Endothelial cell of umbilical vein (primary cell): Measurements from ENCODE around the gene GGPS1. TPM values are rescaled to one million over a fixed set of nuclear protein-coding genes. Genes with fewer than 3 reads are reported as not detected.
A peak's percentile ranks its signal among the peaks of the same experiment; 100 is the strongest.

Experiments
- BruUV-seq: library from RNA; stranded (reverse); fragments of 400-500 nt; replicated peaks from 2 replicates; lab custom pipeline; 2021; lab: Mats Ljungman, UMichigan
- CTCF ChIA-PET: fragments of 300-600, 350-600 bp; sonication (Branson Sonifier 250); formaldehyde crosslinking; loops from one replicate; lab custom pipeline; 2021; ENCODE audit warnings: antibody characterized with exemption, inconsistent platforms; lab: Charles Lee
- POLR2A ChIA-PET: fragments of 300-600, 350-600 bp; sonication (Branson Sonifier 250); formaldehyde crosslinking; loops from one replicate; lab custom pipeline; 2021; ENCODE audit warnings: antibody characterized with exemption, inconsistent platforms; lab: Charles Lee
- DNase-seq: peaks from one replicate; pipeline ENCODE4 v3.0.0-alpha.2; 2011; ENCODE audit warnings: low read depth, low spot score
- FAIRE-seq: peaks from 2 replicates; lab custom pipeline; 2011; peaks lifted over from hg19 to GRCh38; lab: Jason Lieb, UNC
- H2AFZ ChIP-seq: 2 replicates; pipeline ENCODE4 v1.6.0; 2012; ENCODE audit warnings: low read depth, low read length, control low read depth, inconsistent platforms
- H3K27ac ChIP-seq: 2 replicates; pipeline ENCODE4 v1.5.1; 2011; ENCODE audit warnings: low read depth, mild to moderate bottlenecking, control low read depth, low read length, moderate library complexity; ENCODE audit not compliant: insufficient read depth
- H3K27me3 ChIP-seq, 2 experiments: 2 replicates each; pipeline versions ENCODE4 v1.6.0 to v1.6.1; 2011; ENCODE audit warnings: low read length in 2 of 2, mixed read lengths in 1 of 2; ENCODE audit not compliant: control insufficient read depth in 2 of 2, insufficient read depth in 2 of 2
- H3K36me3 ChIP-seq, 2 experiments: 2 replicates in 1 of 2; 3 replicates in 1 of 2; pipeline ENCODE4 v1.5.1; 2011; ENCODE audit warnings: low read length in 2 of 2, mild to moderate bottlenecking in 1 of 2, moderate library complexity in 1 of 2; ENCODE audit not compliant: control insufficient read depth in 2 of 2, insufficient read depth in 2 of 2; ENCODE audit errors: extremely low read depth in 1 of 2
- H3K4me1 ChIP-seq: 3 replicates; pipeline ENCODE4 v1.5.1; 2011; ENCODE audit warnings: mild to moderate bottlenecking, low read length; ENCODE audit not compliant: control insufficient read depth, insufficient read depth; ENCODE audit errors: extremely low read depth
- H3K4me2 ChIP-seq: 2 replicates; pipeline ENCODE4 v1.6.1; 2011; ENCODE audit warnings: low read length, control low read depth, mixed read lengths; ENCODE audit not compliant: insufficient read depth
- H3K4me3 ChIP-seq, 3 experiments: fragments of 200-600 bp in 1 of 3; sonication (generic), shearing (Covaris generic) in 1 of 3; replicated peaks in 1 of 3; 2 replicates each; pipeline ENCODE4 v1.5.1; 2011 to 2016; ENCODE audit warnings: control low read depth in 3 of 3, low read length in 3 of 3, mild to moderate bottlenecking in 2 of 3, inconsistent platforms in 1 of 3, low read depth in 1 of 3, moderate library complexity in 1 of 3; ENCODE audit not compliant: insufficient read depth in 1 of 3
- H3K79me2 ChIP-seq: 2 replicates; pipeline ENCODE4 v1.6.0; 2012; ENCODE audit warnings: low read length, inconsistent platforms; ENCODE audit not compliant: control insufficient read depth, insufficient read depth
- H3K9ac ChIP-seq: replicated peaks from 2 replicates; pipeline ENCODE3; 2011; ENCODE audit warnings: low read length, control low read depth; ENCODE audit not compliant: insufficient read depth; ENCODE audit errors: extremely low read depth
- H3K9me1 ChIP-seq: replicated peaks from 3 replicates; pipeline ENCODE4 v1.6.0; 2011; ENCODE audit warnings: mild to moderate bottlenecking, low read length; ENCODE audit not compliant: control insufficient read depth, insufficient read depth; ENCODE audit errors: extremely low read depth
- H3K9me3 ChIP-seq: replicated peaks from 2 replicates; pipeline ENCODE4 v1.5.1; 2012; ENCODE audit warnings: low read length, inconsistent platforms; ENCODE audit not compliant: control insufficient read depth, insufficient read depth
- H4K20me1 ChIP-seq: replicated peaks from 2 replicates; pipeline ENCODE3; 2011; ENCODE audit warnings: mild to moderate bottlenecking, low read length; ENCODE audit not compliant: control insufficient read depth, insufficient read depth; ENCODE audit errors: extremely low read depth
- CTCF ChIP-seq, 2 donors: IDR thresholded peaks; 1 replicate in 1 of 2; 2 replicates in 1 of 2; pipeline ENCODE4 v1.5.1; 2011; ENCODE audit warnings: low read length in 2 of 2, mild to moderate bottlenecking in 2 of 2, moderate library complexity in 2 of 2, control low read depth in 1 of 2, inconsistent platforms in 1 of 2, low read depth in 1 of 2; ENCODE audit not compliant: insufficient read depth in 1 of 2; ENCODE audit errors: extremely low read depth in 1 of 2
- EZH2 ChIP-seq: IDR thresholded peaks from 2 replicates; pipeline ENCODE4 v1.6.1; 2012; ENCODE audit warnings: borderline replicate concordance, low read depth, mild to moderate bottlenecking, moderate library complexity, low read length, inconsistent platforms; ENCODE audit not compliant: severe bottlenecking
- FOS ChIP-seq: IDR thresholded peaks from 2 replicates; pipeline ENCODE4 v1.6.1; 2011; ENCODE audit warnings: mild to moderate bottlenecking, low read length, moderate library complexity, borderline replicate concordance; ENCODE audit not compliant: insufficient read depth
- GATA2 ChIP-seq: IDR thresholded peaks from 2 replicates; pipeline ENCODE4 v1.7.0; 2011; ENCODE audit warnings: low read depth, mild to moderate bottlenecking, moderate library complexity, mixed read lengths, low read length; ENCODE audit not compliant: insufficient read length, insufficient read depth
- JUN ChIP-seq: IDR thresholded peaks from 2 replicates; pipeline ENCODE4 v1.6.1; 2011; ENCODE audit warnings: borderline replicate concordance, low read depth; ENCODE audit not compliant: insufficient read length, insufficient read depth
- MYC ChIP-seq: IDR thresholded peaks from one replicate; pipeline ENCODE4 v1.6.1; 2011; ENCODE audit warnings: mild to moderate bottlenecking, low read depth, low read length
- POLR2A ChIP-seq: IDR thresholded peaks from 2 replicates; pipeline ENCODE4 v1.6.1; 2012; ENCODE audit warnings: low read depth, mild to moderate bottlenecking, control low read depth, low read length
- POLR2AphosphoS5 ChIP-seq: IDR thresholded peaks from 2 replicates; pipeline ENCODE4 v1.6.1; 2012; ENCODE audit warnings: low read depth, mild to moderate bottlenecking, control low read depth, low read length, moderate library complexity; ENCODE audit not compliant: insufficient read depth
- dilution Hi-C: fragments of 300-500 bp; cut with MboI; formaldehyde crosslinking; loops from one replicate; pipeline ENCODE4 v1.15.0; 2019; ENCODE audit warnings: low sequenced_read_pairs; ENCODE audit not compliant: extremely low pct_ligation_motif_present
- intact Hi-C: fragments of 100-400 bp; cut with micrococcal nuclease; formaldehyde crosslinking; loops from one replicate; pipeline ENCODE4 v1.10.0; 2022
- polyA plus RNA-seq, 4 experiments: library from polyadenylated mRNA; depleted of rRNA in 3 of 4; stranded (reverse) in 3 of 4; unstranded in 1 of 4; fragments of >200 nt; gene quantifications; 2 replicates each; pipeline versions ENCODE4 v1.2.1 to v1.2.3, GENCODE V29; 2011 to 2012; ENCODE audit warnings: missing spikeins in 1 of 4
- total RNA-seq: library from RNA; stranded (reverse); gene quantifications from 2 replicates; pipeline ENCODE4 v1.2.3, GENCODE V29; 2021
- TF ChIP-seq, protein P1 (sequence below): IDR thresholded peaks from 2 replicates; pipeline ENCODE4 v1.6.1; 2011; ENCODE audit not compliant: insufficient read depth, insufficient read length

The GGPS1 gene
- total and polyA plus RNA-seq, 2 donors (not counting 3 experiments of a cell fraction or from before 2014, with no cell fraction given): 10.7 to 29.5 TPM

DNA sequence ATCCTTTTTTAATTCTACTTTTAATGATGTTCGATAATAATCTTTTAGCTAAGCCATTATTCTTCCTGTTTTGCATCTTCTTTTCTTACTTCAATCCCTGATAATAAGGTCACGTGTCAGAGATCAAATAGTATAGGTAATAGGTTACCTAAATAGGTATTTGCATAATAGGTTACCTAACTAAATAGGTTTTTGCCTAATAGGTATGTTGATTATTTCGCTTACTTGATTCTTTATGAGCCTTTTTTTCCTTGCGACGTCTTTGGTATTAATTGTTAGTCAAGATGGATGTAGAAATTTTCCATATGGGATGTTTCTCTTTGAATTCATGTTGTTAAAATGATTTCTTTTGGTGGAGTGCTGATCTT, 2.5 kb downstream of the GGPS1 start:
- H4K20me1 ChIP-seq: peaks cover 3% of the 10 kb centered on the region
- H3K4me2 ChIP-seq: peak overlapping the region; percentile 93
- no peaks in the 10 kb centered on the region for H3K36me3 ChIP-seq
- ChIA-PET CTCF (interaction anchor here (1.5 to 5.7 kb wide), 2 partner anchors 11 to 85 kb away, joined by 4 to 56 read pairs; no protein-coding TSS in a partner anchor), POLR2A (no interaction called here)
- peaks cover 20% of the 10 kb centered on the region for H3K4me1 ChIP-seq
- no peak overlapping the region for H3K9ac ChIP-seq
- H3K79me2 ChIP-seq: peaks cover 57% of the 10 kb centered on the region
- DNase-seq: no peak
- H3K9me1 ChIP-seq: no peaks in the 10 kb centered on the region
- intact Hi-C loops (no loop called here), dilution Hi-C loops (no loop called here)
- BruUV-seq: no TSS peak
- no peak overlapping the region for H2AFZ ChIP-seq
- TF ChIP-seq POLR2AphosphoS5 (no peak), GATA2 (no peak), JUN (no peak), EZH2 (no peak), CTCF (IDR thresholded peaks at IDR 0.05; ENCODE audit: extremely low read depth in 1 of 2, insufficient read depth in 1 of 2, low read depth in 1 of 2, low read length in 2 of 2) (no peak), FOS (no peak), MYC (no peak), POLR2A (no peak)
- TF ChIP-seq, protein P1, sequence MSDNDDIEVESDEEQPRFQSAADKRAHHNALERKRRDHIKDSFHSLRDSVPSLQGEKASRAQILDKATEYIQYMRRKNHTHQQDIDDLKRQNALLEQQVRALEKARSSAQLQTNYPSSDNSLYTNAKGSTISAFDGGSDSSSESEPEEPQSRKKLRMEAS: no peak
- H3K9me3 ChIP-seq: no peaks in the 10 kb centered on the region
- H3K4me3 ChIP-seq: no peak overlapping the region
- FAIRE-seq: no peak
- H3K27me3 ChIP-seq: no peaks in the 10 kb centered on the region
- H3K27ac ChIP-seq: no peak overlapping the region
